DND-41 (cell line): ENCODE results near the gene TTLL9.

Experiments
- CTCF ChIP-seq: IDR thresholded peaks from 2 replicates; pipeline ENCODE4 v1.5.1; 2012; ENCODE audit warnings: borderline replicate concordance, low read length, moderate library complexity, mild to moderate bottlenecking; ENCODE audit not compliant: poor library complexity, severe bottlenecking; ENCODE audit errors: extremely low read depth
- EZH2 ChIP-seq: IDR thresholded peaks from 3 replicates; pipeline ENCODE4 v1.6.1; 2012; ENCODE audit warnings: borderline replicate concordance, low read depth, mild to moderate bottlenecking, moderate library complexity, low read length, inconsistent platforms; ENCODE audit not compliant: severe bottlenecking

- TF ChIP-seq CTCF (no peak), EZH2 (no peak)
These were observed 46.3 kb upstream of the TTLL9 start for GRCh38 chr20:31824125-31824485.
